Neural cell (in vitro differentiated cells): ENCODE measurements around the gene DNAAF1. TPM values are rescaled to one million over a fixed set of nuclear protein-coding genes. Genes with fewer than 3 reads are reported as not detected.

Experiments used
- H2AFZ ChIP-seq: fragments of 200-600, 300-800 bp; sonication (generic), shearing (Covaris generic); 2 replicates; pipeline ENCODE4 v1.6.0; 2014; ENCODE audit warnings: low read depth, mild to moderate bottlenecking, antibody characterized with exemption, low read length, moderate library complexity
- H3F3A ChIP-seq: fragments of 200-600 bp; shearing (Covaris generic); 2 replicates; pipeline ENCODE4 v1.6.1; 2016; ENCODE audit warnings: mild to moderate bottlenecking, moderate library complexity, mixed read lengths, antibody characterized with exemption, low read length; ENCODE audit not compliant: insufficient read depth, poor library complexity, severe bottlenecking
- H3K27ac ChIP-seq: fragments of 200-600, 300-800 bp; sonication (generic), shearing (Covaris generic); 2 replicates; pipeline ENCODE4 v1.5.1; 2014; ENCODE audit warnings: mild to moderate bottlenecking, low read length, moderate library complexity
- H3K27me3 ChIP-seq: fragments of 300-800, 200-600 bp; sonication (generic), shearing (Covaris generic); 2 replicates; pipeline ENCODE4 v1.6.0; 2014; ENCODE audit warnings: mild to moderate bottlenecking, low read depth, low read length, moderate library complexity; ENCODE audit not compliant: insufficient read depth
- H3K36me3 ChIP-seq: fragments of 300-800, 200-600 bp; sonication (generic), shearing (Covaris generic); 2 replicates; pipeline ENCODE4 v1.5.1; 2014; ENCODE audit warnings: mild to moderate bottlenecking, antibody characterized with exemption, low read length, moderate library complexity; ENCODE audit not compliant: insufficient read depth
- H3K4me2 ChIP-seq: fragments of 300-800, 200-600 bp; sonication (generic), shearing (Covaris generic); 2 replicates; pipeline ENCODE4 v1.6.0; 2014; ENCODE audit warnings: mild to moderate bottlenecking, low read length
- H3K4me3 ChIP-seq: fragments of 300-800, 200-600 bp; sonication (generic), shearing (Covaris generic); 2 replicates; pipeline ENCODE4 v1.5.1; 2014; ENCODE audit warnings: mild to moderate bottlenecking, low read length, moderate library complexity
- H3K79me2 ChIP-seq: fragments of 200-600 bp; shearing (Covaris generic); replicated peaks from 2 replicates; pipeline ENCODE4 v1.6.0; 2014; ENCODE audit warnings: mild to moderate bottlenecking, low read length, moderate library complexity; ENCODE audit not compliant: insufficient read depth
- H3K9ac ChIP-seq: fragments of 300-800, 200-600 bp; sonication (generic), shearing (Covaris generic); 2 replicates; pipeline ENCODE4 v1.6.1; 2016; ENCODE audit warnings: mild to moderate bottlenecking, low read length, mixed read lengths
- H3K9me2 ChIP-seq: fragments of 200-600 bp; shearing (Covaris generic); 2 replicates; pipeline ENCODE4 v1.6.1; 2016; ENCODE audit warnings: mild to moderate bottlenecking, low read length, mixed read lengths; ENCODE audit not compliant: insufficient read depth
- H3K9me3 ChIP-seq: fragments of 200-600, 300-800 bp; sonication (generic), shearing (Covaris generic); 2 replicates; pipeline ENCODE4 v1.6.1; 2016; ENCODE audit warnings: mild to moderate bottlenecking, mixed run types, low read length, moderate library complexity, mixed read lengths
- H4K20me1 ChIP-seq: fragments of 200-600 bp; shearing (Covaris generic); 2 replicates; pipeline ENCODE4 v1.6.1; 2016; ENCODE audit warnings: mild to moderate bottlenecking, mixed run types; ENCODE audit not compliant: insufficient read depth
- CTCF ChIP-seq: fragments of 450-650 bp; IDR thresholded peaks from 2 replicates; pipeline ENCODE4 v1.5.1; 2014; ENCODE audit warnings: antibody characterized with exemption, mild to moderate bottlenecking, moderate library complexity; ENCODE audit not compliant: poor library complexity, severe bottlenecking
- EP300 ChIP-seq: fragments of 450-650 bp; conservative IDR thresholded peaks from 2 replicates; pipeline ENCODE4 v1.6.1; 2014; ENCODE audit warnings: antibody characterized with exemption, mild to moderate bottlenecking, moderate library complexity; ENCODE audit not compliant: poor library complexity, severe bottlenecking
- EZH2 ChIP-seq: fragments of 200-600, 300-800 bp; shearing (Covaris generic), sonication (generic); IDR thresholded peaks from 2 replicates; pipeline ENCODE4 v1.6.1; 2014; ENCODE audit warnings: antibody characterized with exemption, low read length, borderline replicate concordance, mild to moderate bottlenecking; ENCODE audit not compliant: insufficient read depth, poor library complexity, severe bottlenecking
- MXI1 ChIP-seq: fragments of 450-650 bp; conservative IDR thresholded peaks from 2 replicates; pipeline ENCODE4 v1.6.1; 2014; ENCODE audit warnings: antibody characterized with exemption, mild to moderate bottlenecking; ENCODE audit not compliant: poor library complexity, severe bottlenecking
- POLR2AphosphoS5 ChIP-seq: IDR thresholded peaks from 2 replicates; pipeline ENCODE4 v1.6.1; 2012
- RAD21 ChIP-seq: fragments of 450-650 bp; conservative IDR thresholded peaks from 2 replicates; pipeline ENCODE4 v1.6.1; 2014; ENCODE audit warnings: antibody characterized with exemption, mild to moderate bottlenecking, moderate library complexity
- SMC3 ChIP-seq: fragments of 450-650 bp; conservative IDR thresholded peaks from 2 replicates; pipeline ENCODE4 v1.6.1; 2014; ENCODE audit warnings: antibody characterized with exemption, mild to moderate bottlenecking, moderate library complexity; ENCODE audit not compliant: poor library complexity
- TAF1 ChIP-seq: IDR thresholded peaks from 2 replicates; pipeline ENCODE4 v1.6.1; 2012; ENCODE audit warnings: low read depth
- polyA plus RNA-seq: library from polyadenylated mRNA; depleted of rRNA; stranded (reverse); fragments of >200 nt; gene quantifications from 2 replicates; pipeline ENCODE4 v1.2.3, GENCODE V29; 2014
- TF ChIP-seq, protein P1 (sequence below): IDR thresholded peaks from 2 replicates; pipeline ENCODE4 v1.6.1; 2012; ENCODE audit warnings: borderline replicate concordance

DNAAF1 gene
- polyA plus RNA-seq, 1 donor from 2014 or later, result 0.71 TPM

DNA sequence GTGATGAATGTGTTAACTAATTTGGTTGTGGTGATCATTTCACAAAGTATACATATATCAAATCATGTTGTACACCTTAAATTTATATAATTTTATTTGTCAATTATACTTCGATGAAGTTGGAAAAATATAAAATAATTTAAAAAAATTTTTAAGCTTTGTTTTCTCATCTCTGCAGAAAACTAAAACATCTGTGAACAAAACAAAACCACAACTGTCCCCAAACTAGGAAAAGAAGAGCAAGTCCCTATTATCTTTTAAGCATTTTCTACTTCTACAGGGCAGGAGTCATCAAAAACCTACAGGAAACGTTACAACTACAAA lies 6.6 kb upstream of the DNAAF1 start:
- Histone ChIP-seq H2AFZ (no peak overlapping the region), H3K36me3 (peaks cover 5% of the 10 kb centered on the region), H3K9me2 (no peaks in the 10 kb centered on the region), H3K9ac (no peak overlapping the region), H4K20me1 (no peaks in the 10 kb centered on the region), H3F3A (no peaks in the 10 kb centered on the region), H3K4me2 (no peak overlapping the region), H3K9me3 (no peaks in the 10 kb centered on the region), H3K27ac (no peak overlapping the region), H3K79me2 (peaks cover 80% of the 10 kb centered on the region), H3K27me3 (no peaks in the 10 kb centered on the region), H3K4me3 (no peak overlapping the region)
- no peak for TF ChIP-seq TAF1

DNA sequence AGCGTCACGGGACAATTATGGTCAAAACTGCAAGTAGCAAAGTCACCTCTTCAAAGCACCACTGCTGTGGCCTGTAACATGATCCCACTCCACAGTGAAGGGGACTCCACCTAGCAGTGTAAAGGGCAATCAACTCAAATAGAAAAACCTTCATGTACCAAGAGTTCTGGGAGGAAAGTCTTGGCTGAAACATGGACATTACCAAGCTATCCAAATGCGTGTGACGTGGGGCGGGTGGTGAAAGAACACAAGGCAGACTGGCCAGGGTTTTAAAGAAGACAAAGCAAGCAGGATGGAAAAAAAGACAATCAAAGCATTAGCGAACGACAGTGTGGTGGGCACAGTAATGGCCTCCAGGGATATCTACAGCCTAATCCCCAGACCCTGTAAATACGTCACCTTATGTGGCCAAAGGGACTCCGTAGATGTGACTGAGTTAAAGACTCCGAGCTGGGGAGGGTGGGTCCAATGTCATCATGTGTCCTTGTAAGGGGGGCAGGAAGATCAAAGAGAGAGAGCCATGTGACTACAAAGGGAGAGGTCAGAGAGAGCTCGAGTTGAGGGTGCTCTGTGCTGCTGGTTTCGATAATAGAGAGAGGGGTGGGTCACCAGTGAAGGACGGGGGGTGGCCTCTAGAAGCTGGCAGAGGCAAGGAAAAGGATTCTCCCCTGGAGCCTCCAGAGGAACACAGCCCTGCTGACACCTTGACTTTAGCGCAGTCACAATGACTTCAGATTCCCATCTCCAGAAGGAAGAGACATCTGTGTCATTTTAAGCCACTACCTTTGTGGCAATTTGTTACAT lies 6.1 kb upstream of the DNAAF1 start:
- H3K27ac ChIP-seq, result no peak overlapping the region
- peaks cover 5% of the 10 kb centered on the region for H3K36me3 ChIP-seq
- H3F3A ChIP-seq, result no peaks in the 10 kb centered on the region
- H3K9me3 ChIP-seq, result no peaks in the 10 kb centered on the region
- H3K9ac ChIP-seq, result no peak overlapping the region
- no peak overlapping the region for H3K4me2 ChIP-seq
- H4K20me1 ChIP-seq, result no peaks in the 10 kb centered on the region
- TF ChIP-seq SMC3, result no peak
- TF ChIP-seq MXI1, result no peak
- no peak for TF ChIP-seq TAF1
- TF ChIP-seq, protein P1, sequence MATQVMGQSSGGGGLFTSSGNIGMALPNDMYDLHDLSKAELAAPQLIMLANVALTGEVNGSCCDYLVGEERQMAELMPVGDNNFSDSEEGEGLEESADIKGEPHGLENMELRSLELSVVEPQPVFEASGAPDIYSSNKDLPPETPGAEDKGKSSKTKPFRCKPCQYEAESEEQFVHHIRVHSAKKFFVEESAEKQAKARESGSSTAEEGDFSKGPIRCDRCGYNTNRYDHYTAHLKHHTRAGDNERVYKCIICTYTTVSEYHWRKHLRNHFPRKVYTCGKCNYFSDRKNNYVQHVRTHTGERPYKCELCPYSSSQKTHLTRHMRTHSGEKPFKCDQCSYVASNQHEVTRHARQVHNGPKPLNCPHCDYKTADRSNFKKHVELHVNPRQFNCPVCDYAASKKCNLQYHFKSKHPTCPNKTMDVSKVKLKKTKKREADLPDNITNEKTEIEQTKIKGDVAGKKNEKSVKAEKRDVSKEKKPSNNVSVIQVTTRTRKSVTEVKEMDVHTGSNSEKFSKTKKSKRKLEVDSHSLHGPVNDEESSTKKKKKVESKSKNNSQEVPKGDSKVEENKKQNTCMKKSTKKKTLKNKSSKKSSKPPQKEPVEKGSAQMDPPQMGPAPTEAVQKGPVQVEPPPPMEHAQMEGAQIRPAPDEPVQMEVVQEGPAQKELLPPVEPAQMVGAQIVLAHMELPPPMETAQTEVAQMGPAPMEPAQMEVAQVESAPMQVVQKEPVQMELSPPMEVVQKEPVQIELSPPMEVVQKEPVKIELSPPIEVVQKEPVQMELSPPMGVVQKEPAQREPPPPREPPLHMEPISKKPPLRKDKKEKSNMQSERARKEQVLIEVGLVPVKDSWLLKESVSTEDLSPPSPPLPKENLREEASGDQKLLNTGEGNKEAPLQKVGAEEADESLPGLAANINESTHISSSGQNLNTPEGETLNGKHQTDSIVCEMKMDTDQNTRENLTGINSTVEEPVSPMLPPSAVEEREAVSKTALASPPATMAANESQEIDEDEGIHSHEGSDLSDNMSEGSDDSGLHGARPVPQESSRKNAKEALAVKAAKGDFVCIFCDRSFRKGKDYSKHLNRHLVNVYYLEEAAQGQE, result no peak
- TF ChIP-seq EP300, result no peak
- TF ChIP-seq EZH2, result no peak
- no peak for TF ChIP-seq POLR2AphosphoS5
- TF ChIP-seq RAD21, result no peak
- no peak for TF ChIP-seq CTCF
- H2AFZ ChIP-seq, result no peak overlapping the region
- H3K9me2 ChIP-seq, result no peaks in the 10 kb centered on the region
- no peaks in the 10 kb centered on the region for H3K27me3 ChIP-seq
- H3K79me2 ChIP-seq, result peaks cover 79% of the 10 kb centered on the region
- H3K4me3 ChIP-seq, result no peak overlapping the region
